D341Med (cell line): Measurements from ENCODE around the gene CYP19A1.
A peak's percentile ranks its signal among the peaks of the same experiment; 100 is the strongest.
"Not testable (repeated sequence)": the region's sequence is repeated elsewhere in the genome, so short reads cannot be mapped to it uniquely, and the experiment has no call there.

Source experiments
- DNase-seq: peaks from one replicate; pipeline ENCODE4 v3.0.0; 2012; ENCODE audit warnings: low spot score

The CYP19A1 gene

GRCh38 chr15:51290720-51291119 is 47.7 kb downstream of the CYP19A1 start:
- no peak for DNase-seq

DNA sequence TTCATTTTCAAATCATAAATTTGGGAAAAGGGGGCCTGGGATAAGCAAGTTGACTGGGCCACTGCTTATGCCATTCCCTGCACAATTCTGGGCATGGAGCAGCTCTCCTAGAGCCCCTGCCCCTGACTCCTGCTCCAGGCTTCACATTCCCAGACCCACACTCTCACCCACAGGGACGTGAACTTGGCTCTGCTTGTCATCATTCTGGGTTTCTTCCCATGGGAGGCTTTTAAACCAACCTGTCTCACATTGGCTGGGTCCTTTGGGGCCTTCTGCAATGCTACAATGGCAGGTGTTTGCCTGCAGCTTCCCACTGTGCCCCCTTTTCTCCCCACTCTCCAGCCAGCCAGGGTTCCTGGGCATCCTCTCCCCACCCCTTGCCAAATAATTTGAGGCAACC is 49.1 kb downstream of the CYP19A1 start:
- DNase-seq: no peak

DNA sequence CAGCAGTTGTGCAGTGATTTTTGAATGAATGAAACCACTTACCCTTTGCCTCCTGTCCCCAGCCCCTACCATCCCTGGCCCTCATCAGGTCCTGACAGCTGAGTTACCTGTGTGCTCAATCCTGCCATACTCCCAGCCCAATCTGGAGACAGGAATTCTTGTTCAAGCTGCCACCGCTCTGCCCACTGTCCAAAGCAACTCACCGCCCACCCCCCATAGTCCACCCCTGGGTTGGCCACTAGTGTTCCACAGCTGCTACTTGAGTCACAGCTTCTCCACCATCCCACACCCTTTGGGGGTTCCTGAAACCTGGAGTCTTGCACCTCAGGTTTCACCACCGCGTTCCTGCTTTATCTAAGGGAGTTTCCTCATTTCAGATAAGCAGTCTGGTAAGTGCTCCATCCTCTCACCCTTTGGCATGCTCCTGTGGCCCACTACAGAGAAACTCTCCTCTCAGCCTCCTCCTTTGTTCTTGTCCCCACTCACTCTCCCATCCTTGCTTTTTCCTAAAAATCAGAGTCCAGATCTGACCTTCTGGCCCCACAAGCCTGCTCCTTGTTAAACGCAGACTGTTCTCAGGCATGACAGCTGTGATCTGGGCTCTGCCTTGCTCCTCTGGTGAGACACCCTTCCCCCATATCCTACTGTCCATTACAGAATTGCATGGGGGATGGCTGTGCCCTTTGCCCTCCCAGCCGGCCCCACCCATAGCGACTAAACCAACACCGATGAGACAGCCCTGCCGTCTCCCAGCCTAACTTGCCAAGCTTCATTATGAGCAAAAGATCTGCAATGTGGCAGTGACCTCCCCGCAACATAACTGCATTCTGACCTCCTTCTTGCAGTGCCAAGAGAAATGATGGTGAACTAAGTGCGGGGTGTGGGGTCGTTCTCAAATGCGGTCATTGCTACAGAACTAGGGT is 50.0 kb downstream of the CYP19A1 start:
- no peak for DNase-seq

DNA sequence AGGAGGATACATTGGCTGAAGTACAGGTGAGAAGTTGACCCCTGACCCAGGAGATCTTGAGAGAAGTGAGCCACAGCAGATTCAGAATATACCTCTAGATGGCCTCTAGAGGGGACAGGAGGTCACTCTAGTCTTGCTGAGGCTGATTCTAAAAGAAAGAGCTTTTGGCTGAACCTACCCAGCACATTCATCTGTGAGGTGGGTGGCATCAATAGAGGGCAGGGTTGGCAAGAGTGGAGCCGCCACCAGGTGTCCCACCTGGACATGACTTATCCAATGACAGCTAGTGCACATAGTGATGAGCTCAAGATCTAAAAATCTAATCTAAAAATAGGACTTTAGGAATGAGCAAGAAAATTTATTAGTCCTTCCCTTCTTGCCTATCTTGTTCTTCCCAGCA is 51.6 kb downstream of the CYP19A1 start:
- peak; percentile 52 for DNase-seq

GRCh38 chr15:51285399-51285798 is 53.0 kb downstream of the CYP19A1 start:
- DNase-seq: no peak

DNA sequence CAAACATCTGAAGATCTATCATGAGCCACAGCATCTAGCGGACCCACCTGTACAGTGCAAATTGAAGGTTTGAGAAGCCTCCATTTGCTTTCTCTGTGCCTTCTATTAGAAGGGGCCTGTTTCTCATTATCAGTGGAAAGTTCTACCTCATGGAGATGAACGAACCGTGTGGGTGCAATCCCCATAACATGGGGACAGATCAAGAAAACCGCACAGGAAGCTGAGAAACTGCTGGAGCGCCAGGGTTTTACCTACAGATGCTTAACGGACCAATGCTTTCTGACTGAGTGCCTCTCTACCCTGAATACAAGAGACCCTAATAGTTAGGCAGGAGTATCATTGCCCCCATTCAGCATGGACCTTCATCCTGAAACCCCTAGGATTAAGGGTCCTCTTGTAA is 53.5 kb downstream of the CYP19A1 start:
- DNase-seq: no peak

- no peak for DNase-seq
Measured at GRCh38 chr15:51283026-51283425, 55.4 kb downstream of the CYP19A1 start.

DNA sequence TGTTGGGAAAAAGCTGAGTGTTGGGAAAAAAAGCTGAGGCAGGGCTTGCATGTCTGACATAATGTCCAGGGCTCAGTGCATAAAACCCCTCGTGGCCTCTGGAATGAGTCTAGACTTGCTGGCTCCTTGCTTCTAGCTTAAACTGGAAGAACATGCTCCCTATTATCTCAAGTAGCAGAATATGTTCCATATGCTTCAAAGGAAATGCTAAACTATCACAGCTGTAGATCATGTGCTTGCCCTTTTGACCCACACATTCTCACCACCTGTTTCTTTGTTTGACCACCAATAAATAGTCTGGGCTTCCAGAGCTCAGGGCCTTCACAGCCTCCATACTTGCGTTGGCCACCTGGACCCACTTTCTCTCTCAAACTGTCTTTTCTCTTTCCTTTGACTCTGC is 56.2 kb downstream of the CYP19A1 start:
- DNase-seq: not testable (repeated sequence)

GRCh38 chr15:51281368-51281967 is 56.9 kb downstream of the CYP19A1 start:
- DNase-seq: peak; percentile 83

DNA sequence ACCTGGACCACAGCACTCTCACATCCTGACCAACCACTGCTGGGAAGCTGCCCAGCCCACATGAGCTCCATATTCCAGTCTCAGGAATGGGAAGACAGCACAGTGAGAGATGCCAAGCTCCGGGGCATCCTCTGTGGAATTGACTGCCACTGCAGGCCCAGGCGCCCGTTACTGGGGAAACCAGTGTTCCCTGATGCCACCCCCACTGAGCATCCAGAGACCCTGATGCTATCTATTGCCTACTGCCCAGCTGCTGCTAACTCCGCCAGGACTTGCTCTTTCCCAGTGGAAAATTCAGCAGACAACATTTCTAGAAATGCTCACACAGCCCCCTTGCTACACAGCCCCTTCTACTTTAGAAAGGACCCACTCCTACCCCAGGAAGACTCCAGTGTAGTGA is 57.6 kb downstream of the CYP19A1 start:
- no peak for DNase-seq

DNA sequence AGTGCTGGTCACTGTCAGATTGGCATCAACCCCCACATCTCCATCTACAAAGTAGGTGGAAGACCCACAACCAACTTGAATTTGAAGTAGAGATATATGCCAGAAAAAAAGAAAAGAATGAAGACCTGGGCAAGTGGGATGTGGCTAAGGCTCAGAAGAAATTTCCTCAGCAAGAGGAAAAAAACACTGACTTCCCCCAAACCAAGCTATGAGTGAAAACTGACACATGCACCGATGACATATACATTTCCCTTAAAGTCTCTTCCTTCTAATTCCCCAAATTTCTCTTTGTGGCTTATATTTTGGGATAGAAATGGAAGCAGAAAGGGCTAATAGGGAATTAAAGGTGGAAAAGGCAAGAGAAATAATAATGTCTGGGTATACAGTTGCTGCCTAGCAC is 59.0 kb downstream of the CYP19A1 start:
- DNase-seq: no peak

GRCh38 chr15:51277101-51277500 is 61.3 kb downstream of the CYP19A1 start:
- DNase-seq: no peak

- no peak for DNase-seq
Measured at GRCh38 chr15:51274956-51275355, 63.4 kb downstream of the CYP19A1 start.

DNA sequence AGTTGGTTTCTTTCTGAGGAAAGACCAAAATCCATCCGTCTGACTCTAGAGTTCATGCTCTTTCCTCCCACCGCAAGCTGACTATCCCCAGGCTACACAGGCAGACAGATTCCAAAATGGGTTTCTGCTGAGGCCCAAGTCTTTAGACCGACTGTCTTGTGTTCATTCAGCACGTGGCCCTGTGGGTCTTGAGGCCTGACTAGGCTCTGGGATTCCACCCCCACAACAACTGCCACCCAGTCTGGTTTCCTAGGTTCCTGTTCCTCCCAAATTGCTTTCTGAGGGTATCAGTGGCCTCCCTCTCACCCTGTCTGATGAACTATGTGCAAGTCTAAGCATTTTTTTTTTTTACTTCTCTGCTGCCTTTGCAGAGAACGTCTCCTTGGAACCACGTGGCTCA is 67.7 kb downstream of the CYP19A1 start:
- no peak for DNase-seq

DNA sequence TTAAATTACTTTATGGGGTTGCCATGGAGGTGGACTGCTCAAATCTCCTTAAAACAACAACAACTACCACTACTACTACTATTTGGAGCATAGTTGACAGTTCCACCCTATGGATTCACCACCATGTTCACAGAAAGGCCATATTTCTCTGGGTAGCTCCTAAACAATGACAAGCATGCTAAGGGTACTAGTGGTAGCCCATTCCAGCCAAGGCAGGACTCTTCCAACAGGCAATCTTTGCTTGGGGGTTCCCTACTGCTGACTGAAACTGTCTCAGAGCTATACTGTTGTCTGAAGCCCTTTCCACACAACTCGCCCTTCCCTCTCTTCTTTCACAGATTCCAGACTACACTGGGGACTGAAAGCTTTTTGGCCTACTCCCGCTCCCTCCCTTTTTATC is 68.9 kb downstream of the CYP19A1 start:
- no peak for DNase-seq

DNA sequence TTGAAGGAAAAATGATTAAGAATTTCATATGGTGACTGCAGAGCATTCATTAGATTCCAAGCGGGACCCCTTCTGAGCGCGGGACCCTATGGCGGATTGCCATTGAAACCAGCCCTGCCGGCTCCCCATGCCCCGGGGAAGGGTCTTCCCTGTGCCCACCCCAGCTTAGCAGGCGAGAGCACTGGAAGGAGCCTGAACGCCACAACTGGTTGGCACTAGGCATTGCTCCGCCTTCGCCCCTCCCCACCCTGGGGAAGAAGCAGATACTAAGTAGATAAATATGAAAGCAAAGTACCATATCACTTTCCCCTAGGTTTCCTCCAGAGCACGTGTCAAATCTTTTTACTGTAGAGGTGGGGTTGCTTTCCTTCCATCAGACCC is 70.7 kb downstream of the CYP19A1 start:
- DNase-seq: no peak

- DNase-seq: no peak
Measured at GRCh38 chr15:51267051-51267702, 71.2 kb downstream of the CYP19A1 start.

- DNase-seq: no peak
Measured at GRCh38 chr15:51266656-51267050, 71.7 kb downstream of the CYP19A1 start.

- no peak for DNase-seq
Measured at GRCh38 chr15:51265037-51265555, 73.3 kb downstream of the CYP19A1 start.

DNA sequence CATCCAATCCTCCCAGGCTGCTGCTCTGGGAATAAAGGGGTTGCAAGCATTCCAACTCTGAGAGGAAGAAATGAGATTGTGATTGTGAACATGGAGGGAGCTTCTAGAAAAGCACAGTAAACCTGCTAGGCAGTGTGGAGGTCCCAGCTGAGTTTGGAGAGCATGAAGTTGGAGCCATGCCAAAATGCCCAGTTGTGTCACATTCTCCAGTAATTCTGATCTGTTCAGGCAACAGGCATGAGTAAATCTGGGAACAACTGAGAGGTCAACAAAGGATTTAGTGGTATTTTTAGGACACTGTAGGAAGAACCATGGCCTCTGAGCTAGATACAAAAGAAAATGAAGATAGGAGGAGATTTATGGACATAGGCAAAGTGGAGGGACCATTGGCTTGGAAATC is 74.7 kb downstream of the CYP19A1 start:
- DNase-seq: no peak

DNA sequence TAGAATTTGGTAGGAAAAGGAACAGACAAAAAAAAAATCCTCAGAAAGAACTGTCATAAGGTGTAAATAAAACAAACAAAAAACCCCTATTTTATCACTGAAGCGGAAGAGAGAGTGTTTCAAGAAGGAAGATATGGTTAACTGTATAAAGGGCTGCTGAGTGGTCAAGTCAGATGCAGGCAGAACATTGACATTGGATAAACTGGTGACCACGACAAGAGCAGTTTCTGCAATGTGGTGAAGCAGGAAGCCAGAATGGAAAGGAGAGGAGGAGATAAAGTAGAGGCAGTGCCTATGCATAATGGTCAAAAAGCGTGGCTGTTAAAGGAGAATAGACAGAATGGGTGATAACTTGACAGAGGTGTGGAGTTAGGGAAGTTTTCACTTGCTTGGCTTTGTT is 75.3 kb downstream of the CYP19A1 start:
- no peak for DNase-seq

DNA sequence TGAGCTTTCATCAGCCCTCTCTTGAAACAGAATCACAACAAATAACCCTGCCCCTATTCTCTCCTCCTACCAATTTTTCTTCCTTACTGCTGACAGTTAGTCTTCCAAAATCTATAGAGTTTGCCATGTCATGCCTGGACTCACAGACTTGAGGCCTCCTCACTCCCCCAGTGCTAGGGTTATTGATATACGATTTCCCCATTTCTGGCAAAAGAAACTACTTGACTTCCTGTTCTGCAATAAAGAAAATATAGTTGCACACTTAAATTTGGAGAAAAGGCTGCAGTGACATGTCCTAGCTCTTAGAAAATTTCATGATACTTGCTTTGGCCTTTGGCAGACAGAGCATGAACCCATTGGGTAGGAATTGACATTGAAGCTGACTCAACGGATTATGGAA is 75.9 kb downstream of the CYP19A1 start:
- DNase-seq: no peak

- DNase-seq: not testable (repeated sequence)
Measured at GRCh38 chr15:51261113-51261512, 77.3 kb downstream of the CYP19A1 start.
